HG03060 (cell line): Measurements from ENCODE around the gene CDK16.

Experiments
- ATAC-seq: cut with Tn5 transposase; IDR thresholded peaks from one replicate; pipeline ENCODE4 v1.9.1; 2021; ENCODE audit warnings: low read depth, moderate number of reproducible peaks; ENCODE audit not compliant: unreplicated experiment

CDK16 gene

DNA sequence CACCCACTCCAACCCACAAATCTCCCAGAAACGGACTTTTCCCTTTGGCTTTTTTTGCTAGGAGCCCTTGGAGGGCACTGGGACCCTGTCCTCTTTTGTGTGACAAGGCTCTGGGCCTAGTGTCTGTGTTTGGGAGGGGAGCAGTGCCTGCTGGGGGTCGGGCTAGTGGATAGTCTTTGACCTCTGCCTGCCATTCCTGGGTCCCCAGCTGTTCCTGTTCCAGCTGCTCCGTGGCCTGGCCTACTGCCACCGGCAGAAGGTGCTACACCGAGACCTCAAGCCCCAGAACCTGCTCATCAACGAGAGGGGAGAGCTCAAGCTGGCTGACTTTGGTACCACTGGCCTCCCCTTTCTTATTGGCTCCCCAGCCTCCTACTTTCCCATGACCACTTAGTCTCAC, 7.6 kb downstream of the CDK16 start:
- no peak for ATAC-seq

DNA sequence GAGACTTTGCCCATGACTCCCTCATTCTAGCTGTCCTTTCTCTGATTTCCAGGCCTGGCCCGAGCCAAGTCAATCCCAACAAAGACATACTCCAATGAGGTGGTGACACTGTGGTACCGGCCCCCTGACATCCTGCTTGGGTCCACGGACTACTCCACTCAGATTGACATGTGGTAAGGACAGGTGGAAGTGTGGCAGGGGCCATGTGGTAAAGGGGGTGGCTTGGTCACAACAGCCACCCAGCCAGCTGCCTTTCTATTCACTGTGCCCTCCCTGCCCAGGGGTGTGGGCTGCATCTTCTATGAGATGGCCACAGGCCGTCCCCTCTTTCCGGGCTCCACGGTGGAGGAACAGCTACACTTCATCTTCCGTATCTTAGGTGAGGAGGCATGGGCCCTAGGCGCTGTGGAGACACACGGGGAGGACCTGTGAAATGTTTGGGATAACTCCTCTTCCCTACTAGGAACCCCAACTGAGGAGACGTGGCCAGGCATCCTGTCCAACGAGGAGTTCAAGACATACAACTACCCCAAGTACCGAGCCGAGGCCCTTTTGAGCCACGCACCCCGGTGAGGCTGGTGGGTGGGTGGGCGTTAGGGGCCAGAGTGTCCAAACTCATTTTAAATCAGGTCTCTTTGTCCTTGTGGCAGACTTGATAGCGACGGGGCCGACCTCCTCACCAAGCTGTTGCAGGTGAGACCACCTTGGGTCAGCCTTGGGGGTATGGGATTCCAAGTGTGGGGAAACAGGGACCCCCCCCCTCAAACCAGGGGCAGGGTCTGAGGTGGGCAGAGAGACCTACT, 8.3 kb downstream of the CDK16 start:
- no peak for ATAC-seq

DNA sequence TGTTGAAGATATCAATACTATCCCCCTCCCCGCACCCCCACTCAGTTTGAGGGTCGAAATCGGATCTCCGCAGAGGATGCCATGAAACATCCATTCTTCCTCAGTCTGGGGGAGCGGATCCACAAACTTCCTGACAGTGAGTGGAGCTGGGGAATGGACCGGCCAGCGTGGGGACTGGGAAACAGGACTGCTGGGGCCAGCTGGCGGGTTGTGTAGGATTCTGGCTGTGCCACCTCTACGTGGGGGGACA, 8.8 kb downstream of the CDK16 start:
- ATAC-seq = no peak

DNA sequence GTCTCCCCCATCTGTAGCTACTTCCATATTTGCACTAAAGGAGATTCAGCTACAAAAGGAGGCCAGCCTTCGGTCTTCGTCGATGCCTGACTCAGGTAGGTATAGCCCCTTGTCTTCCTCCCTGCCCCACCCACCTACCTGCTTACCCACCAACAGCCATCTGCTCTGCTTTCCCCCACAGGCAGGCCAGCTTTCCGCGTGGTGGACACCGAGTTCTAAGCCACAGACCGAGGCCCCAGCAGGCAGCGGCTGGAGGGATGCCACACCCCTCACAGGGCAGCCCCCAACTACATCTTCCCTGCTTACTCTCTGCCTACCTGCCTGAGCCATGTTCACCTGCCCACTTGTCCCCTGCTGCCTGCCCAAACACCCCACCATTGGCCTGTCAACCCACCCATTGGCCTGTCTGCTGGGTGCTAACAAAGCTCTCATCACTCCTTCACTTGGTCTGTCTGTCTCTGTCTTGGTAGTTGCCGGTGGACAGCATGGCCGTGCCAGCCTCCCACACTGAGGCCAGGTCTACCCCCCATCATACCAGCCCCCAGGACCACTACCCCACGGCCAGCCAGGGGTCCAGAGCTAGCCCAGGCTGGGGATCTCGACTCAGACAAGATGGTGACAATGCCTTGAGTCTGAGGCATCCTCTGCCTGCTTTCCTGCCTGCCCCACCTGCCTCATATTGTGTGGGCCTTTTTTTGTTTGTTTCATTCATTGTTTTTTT, 10.2 kb downstream of the CDK16 start:
- no peak for ATAC-seq

DNA sequence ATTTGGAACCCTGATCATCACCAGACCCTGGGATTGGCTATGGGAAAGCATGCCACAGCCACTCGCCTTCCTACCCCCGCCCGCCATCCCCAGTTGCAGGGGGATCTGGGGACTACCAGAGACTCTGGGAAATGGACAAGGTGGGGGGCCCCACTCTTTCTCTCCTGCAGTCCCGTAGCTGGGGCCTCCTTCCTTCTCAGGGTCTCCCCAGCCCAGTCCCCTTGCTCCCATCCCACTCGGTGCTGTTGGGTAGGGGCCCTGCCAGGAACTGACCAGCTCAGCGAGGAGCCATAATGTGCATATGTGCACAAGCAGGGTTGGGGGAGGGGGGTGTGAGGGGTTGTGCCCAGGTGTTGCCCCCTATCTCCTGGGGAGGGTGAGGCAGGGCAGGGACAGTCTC, 10.9 kb downstream of the CDK16 start:
- ATAC-seq = no peak

DNA sequence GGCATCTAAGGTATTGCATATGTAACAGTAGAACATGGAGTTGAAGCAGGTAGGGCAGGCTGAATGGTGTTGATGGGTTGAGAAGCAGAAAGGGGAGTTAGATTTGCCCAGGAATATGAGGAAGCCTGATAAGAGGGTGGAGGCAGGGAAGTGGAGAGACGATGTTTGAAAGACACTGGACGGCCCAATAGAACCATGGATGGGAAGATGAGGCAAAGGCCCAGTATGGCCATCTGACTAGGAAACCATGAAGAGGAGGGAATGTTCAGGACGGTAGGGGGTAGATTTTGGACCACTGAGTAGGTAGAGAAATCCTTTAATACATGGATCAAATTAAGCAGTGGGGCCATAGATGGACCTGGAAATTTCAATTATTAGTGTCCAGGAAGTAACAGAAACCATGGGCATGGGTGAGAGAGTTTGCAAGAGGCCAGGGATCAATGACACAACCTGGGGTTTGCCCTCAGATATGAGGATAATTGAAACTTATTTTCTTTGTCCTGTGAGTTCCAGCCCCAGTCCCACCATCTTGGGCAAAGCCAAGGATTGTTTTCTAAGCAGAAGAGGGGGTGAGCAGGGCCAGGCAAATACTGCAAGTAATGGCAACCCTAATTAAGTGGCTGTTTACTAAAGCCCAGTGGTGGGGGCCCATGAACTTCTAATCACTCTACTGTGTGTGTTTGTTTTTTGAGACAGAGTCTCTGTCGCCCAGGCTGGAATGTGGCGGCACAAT, 11.8 kb downstream of the CDK16 start:
- no peak for ATAC-seq

DNA sequence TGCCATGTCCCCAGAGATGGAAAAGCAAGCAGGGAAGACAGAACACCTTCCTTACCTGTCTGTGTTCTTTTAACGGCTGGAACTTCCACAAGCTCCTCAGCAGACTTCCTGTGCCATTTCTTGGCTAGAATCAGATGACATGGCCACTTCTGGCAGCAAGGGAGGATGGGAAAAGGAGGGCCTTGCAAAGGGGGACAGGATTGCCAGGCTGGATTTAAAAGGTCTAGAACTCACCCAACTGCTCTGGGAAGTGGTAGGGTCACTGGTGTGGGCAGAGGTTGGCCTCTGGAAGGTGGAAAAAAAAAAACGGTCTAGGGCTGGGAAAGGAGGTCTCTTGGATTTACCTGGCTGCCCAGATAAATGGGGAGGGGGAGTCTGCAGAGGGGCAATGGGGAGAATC, 12.7 kb downstream of the CDK16 start:
- ATAC-seq = no peak

DNA sequence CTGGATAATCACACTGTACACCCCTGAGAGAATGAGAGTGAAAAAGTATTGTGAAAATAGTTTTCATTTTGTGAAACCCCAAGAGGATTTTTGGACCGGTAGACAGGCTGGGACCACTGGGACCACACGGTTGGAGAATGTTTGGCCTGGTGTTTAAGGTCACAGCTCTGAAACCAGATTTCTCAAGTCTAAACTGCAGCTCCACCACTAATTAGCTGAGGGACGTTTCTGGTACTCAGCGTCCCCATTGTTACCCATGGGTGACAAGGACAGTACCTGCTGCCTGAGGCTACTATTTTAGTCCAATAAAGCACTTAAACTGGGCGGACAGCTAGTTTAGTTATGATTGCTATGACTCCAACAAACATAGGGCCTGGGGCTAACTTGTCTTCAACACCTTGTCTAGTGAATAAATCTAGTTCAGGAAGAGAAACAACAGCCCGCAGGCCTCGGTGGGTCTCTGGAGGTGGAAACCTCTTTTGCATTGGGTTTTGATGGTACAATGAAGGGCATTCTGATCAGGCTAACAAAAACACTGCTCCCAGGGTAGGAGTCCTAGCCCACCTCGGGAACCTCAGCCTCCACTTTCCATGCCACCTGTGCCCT, 13.8 kb downstream of the CDK16 start:
- no peak for ATAC-seq

DNA sequence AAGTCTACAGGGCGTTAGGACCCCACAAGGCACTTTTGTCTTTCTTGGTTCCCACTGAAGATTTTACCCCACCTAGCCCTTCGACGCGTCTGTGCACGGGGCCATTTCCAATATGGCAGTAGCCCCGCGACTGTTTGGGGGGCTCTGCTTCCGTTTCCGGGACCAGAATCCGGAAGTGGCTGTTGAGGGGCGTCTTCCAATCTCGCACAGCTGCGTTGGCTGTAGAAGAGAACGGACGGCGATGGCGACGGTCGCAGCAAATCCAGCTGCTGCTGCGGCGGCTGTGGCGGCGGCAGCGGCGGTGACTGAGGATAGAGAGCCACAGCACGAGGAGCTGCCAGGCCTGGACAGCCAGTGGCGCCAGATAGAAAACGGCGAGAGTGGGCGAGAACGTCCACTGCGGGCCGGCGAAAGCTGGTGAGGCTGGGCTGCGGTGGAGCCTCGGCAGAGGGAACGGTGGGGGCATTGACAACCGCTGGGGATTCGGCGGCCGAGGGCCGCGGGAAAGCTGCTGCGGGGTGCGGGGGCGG, 14.4 kb downstream of the CDK16 start, which contains the start of gene USP11:
TSS of gene USP11 (plus strand) at position 207 of the 530 bp plus-strand sequence. CDS start at position 242, 35 bp downstream.
- ATAC-seq = no peak

DNA sequence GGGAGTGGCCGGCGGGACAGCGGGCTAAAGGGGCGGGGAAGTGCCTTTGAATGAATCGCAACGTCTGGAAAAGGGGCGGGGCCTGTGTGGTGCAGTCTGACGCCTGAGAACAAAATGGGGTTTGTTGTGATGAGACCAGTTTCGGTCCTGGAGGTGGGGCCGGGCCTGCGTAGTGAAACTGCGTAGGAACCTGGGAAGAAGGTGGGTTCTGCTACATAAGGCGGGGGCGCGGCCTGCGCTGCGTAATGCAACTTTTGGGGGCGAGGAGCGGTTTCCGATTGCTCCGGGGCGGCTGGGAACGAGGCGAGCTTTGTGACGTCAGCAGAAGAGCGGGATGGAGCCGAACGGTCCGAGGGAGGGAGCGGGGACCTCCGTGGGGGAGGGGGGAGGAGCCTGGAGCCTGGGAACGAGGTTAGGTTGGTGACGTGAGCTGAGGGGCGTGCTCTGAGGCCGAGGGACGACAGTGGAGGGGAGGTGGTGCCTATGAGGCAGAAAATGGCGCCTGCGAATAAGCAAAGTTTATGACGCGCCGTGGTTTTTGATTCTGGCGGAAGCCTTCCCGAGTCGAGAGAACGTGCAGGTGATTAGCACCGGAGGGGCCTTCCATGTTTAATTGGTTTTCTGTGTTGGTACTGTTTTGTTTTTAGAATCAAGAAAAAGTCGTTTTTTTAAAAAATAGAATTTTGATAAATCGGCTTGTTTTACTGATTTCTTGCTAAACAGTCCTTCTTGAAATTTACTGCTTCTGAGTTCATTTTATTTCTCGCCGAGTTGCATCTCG, 15.0 kb downstream of the CDK16 start:
- peak; percentile 74 for ATAC-seq

DNA sequence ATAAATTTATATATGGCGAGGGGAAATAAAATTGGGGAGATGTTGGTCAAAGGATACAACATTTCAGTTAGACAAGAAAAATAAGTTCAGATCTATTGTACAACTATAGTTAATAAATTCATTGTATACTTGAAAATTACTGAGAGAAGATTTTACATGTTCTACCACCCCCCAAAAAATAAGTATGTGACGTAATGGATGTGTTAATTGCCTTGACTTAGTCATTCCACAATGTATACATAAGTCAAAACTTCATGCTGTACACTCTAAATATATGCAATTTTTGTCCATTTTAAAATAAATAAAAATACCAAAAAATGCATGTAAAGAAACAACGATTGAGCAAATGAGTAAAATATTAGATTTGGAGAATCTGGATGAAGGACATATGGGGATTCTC, 16.1 kb downstream of the CDK16 start:
- ATAC-seq = no peak

DNA sequence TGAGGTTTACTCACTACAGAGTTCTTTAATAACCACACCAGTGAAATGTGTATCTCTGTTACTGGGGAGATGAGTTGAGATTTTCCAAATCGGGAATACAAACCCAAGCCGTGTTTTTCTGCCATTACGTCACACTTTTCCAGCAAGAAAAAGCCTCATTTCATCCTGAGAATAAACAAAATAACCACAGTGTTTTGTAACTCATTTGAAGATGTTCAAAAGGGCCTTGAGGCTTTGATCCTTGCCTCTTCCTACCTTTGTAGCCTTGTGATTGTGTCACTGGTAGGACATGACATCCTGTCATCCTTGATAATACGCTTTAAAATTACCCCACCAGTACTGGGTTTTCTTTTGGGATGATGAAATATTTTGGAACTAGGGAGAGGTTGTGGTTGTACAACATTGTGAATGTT, 17.2 kb downstream of the CDK16 start:
- no peak for ATAC-seq

DNA sequence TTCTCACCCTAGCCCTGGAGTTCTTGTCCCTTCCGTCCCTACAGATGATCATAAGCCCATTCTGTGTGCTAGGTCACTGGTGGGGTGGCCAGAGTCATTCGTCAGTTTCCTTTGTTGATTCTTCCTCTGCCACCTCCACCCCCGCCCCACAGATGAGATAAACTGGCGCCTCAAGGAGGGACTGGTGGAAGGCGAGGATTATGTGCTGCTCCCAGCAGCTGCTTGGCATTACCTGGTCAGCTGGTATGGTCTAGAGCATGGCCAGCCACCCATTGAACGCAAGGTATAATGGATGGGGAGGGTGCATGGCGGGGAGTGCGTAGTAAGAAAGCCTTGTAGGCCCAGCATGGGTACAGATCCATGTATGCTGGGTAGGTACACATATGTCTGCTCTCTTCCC, 20.7 kb downstream of the CDK16 start:
- ATAC-seq = no peak

DNA sequence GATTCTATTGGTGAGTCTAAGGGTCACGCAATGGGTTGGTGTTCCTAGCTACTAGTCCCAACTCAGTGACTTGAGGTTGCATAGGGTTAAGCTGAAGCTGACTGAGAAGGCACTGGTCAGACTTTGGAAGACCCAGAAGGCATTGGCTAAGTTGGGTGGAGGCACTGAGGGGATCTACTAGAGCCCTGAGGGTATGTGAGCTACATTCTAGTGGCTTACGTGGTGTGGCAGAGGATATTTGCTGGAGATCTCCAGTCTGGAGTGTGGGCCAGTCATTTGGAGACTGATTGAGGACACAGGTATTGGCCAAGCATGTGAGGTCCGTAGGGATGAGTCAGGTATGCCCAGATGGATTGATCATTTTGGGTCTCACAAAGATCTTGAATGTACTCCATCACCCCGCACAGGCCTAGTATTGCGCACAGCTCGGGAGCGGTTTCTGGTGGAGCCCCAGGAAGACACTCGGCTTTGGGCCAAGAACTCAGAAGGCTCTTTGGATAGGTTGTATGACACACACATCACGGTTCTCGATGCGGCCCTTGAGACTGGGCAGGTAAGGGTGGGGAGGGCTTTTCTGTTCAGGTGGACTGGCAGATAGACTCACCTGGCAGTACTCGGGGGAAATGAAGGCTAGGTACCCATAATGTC, 21.5 kb downstream of the CDK16 start:
- no peak for ATAC-seq

DNA sequence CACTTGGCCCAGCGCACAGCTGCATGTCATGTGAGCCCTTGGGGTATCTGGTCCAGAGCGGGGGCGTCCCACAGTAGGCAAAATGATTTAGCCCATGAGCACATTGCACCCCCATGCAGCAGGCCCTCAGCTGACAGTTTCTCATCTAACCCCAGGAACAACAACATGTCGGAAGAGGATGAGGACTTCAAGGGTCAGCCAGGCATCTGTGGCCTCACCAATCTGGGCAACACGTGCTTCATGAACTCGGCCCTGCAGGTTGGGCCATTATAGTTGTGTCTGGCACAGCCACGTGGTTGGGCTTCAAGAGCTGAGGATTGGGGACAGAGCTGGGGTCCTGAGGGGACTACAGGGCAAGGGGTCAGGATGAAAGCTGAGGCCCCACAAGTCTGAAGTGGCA, 22.1 kb downstream of the CDK16 start:
- no peak for ATAC-seq

DNA sequence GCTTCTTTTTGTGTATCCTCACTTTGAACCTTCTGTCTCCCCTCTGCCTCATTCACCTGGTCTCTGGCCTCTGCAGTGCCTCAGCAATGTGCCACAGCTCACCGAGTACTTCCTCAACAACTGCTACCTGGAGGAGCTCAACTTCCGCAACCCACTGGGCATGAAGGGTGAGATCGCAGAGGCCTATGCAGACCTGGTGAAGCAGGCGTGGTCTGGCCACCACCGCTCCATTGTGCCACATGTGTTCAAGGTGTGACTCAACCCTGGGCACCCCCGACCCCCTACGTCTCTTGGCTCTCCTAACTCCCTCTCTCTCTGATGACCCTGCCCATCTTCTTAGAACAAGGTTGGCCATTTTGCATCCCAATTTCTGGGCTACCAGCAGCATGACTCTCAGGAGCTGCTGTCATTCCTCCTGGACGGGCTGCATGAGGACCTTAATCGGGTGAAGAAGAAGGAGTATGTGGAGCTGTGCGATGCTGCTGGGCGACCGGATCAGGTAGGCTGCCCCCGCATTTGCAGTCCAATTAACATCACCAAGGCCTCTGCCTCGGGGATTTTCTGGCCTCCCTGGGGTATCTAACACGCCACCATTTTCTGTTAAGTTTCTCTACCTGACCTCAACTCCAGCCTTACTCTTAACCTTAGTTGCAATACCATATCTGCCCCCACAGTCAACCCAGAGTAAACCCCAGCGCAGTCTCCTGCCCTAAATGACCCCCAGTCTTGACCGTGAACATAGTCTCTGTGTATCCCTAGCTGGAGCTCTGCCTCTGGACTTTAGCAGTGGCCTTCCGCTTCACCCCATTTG, 22.9 kb downstream of the CDK16 start:
- no peak for ATAC-seq

DNA sequence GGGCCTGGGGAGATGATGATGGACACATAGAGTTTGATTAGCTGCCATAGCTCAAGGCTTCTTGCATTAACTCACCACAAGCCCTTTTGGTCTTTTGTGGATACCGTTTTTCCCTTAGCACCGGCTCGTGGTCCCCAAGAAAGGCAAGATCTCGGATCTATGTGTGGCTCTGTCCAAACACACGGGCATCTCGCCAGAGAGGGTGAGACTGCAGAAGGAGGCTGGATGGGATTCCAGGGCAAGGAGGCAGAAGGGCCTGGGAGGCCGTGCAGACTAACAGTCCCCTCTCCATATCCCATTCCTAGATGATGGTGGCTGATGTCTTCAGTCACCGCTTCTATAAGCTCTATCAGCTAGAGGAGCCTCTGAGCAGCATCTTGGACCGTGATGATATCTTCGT, 23.8 kb downstream of the CDK16 start:
- ATAC-seq = no peak

DNA sequence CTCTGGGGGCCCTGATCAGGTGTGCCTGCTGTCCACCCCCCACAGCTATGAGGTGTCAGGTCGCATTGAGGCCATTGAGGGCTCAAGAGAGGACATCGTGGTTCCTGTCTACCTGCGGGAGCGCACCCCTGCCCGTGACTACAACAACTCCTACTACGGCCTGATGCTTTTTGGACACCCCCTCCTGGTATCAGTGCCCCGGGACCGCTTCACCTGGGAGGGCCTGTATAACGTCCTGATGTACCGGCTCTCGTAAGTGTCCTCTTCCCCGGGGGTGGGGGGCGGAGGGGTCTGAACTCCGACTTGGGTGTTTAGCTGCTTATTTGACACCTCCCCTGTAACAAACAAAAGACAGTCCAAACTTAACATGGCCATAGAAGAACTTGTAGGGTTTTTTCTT, 24.9 kb downstream of the CDK16 start:
- ATAC-seq = no peak

DNA sequence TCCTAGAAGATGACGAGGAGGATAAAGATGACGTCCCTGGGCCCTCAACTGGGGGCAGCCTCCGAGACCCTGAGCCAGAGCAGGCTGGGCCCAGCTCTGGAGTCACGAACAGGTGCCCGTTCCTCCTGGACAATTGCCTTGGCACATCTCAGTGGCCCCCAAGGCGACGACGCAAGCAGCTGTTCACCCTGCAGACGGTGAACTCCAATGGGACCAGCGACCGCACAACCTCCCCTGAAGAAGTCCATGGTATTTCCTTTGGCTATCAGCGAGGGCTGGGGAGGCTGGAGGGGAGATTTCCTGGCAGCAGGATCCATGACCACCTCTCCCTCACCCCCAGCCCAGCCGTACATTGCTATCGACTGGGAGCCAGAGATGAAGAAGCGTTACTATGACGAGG, 26.2 kb downstream of the CDK16 start:
- ATAC-seq = no peak
